HG03039 (cell line): ENCODE data around the gene MAMDC2.

ENCODE experiments used
- ATAC-seq: cut with Tn5 transposase; IDR thresholded peaks from one replicate; pipeline ENCODE4 v1.9.1; 2021; ENCODE audit warnings: mild to moderate bottlenecking, moderate library complexity; ENCODE audit not compliant: unreplicated experiment

Gene MAMDC2

DNA sequence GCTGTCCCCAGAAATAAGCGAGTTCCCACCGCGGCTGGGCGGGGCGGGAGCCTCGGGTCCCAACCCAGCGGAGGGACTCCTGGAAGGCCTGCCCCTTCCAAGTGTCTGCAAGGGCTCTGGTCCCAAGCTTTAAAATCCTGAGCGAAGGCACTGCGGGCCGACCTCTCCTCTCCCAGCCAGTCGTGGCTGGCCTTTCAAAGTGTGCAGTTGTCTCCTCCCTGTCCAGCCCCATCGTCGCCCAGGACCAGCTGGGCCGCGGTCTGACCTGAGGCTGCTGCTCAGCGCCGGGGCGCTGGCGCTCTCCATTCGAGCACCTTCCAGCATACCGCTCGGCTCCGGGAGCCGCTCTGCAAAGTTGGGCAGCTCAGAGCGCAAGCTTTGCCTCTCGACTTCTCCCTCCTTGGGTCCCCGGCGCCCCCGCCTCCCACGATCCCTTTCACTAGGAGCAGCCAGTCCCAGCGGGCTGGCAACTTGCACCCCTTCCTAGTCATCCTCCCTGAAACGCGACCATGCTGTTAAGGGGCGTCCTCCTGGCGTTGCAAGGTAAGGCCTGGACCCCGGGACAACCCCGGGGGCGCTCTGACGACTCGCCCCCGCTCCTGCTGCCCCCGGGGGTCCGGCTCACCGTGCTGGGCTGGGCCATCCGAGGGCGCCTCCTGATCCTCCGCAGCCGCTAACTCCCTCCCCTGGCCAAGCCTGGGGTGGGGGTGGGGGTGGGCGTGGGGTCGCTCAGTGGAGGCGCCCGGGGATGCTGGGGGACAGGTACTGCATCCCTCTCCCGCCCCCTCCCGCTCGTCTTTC, at the start of gene MAMDC2:
Gene MAMDC2, plus strand, starts transcription at position 160 of the 801 bp plus-strand sequence. Its CDS starts 350 bp downstream, at position 510.
- ATAC-seq = no peak

- no peak for ATAC-seq
Observed at GRCh38 chr9:69995846-69996245, 47.8 kb upstream of the MAMDC2 start.

GRCh38 chr9:69996967-69997366, 46.7 kb upstream of the MAMDC2 start:
- ATAC-seq = no peak

DNA sequence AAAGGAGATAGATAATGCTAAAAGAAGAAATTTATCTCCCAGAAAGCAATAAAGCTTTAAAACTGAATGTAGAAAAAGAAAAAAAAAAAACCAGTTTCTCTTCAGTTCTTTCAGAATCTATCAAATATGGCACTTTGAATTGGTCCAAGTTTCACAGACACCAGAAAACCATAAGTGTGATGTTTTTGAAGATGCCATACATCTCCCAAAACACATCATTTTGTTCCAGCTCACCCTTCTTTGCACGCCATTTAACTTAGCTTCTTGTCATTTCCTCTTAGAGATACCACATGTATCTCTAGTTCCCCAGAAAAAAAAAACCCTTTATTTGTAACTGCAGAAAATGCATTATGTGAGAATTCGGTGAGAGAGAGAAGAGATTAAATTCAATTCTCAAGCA, 46.1 kb upstream of the MAMDC2 start:
- ATAC-seq = no peak

GRCh38 chr9:69999315-69999714, 44.3 kb upstream of the MAMDC2 start:
- no peak for ATAC-seq

- no peak for ATAC-seq
Observed at GRCh38 chr9:70000469-70000868, 43.2 kb upstream of the MAMDC2 start.

DNA sequence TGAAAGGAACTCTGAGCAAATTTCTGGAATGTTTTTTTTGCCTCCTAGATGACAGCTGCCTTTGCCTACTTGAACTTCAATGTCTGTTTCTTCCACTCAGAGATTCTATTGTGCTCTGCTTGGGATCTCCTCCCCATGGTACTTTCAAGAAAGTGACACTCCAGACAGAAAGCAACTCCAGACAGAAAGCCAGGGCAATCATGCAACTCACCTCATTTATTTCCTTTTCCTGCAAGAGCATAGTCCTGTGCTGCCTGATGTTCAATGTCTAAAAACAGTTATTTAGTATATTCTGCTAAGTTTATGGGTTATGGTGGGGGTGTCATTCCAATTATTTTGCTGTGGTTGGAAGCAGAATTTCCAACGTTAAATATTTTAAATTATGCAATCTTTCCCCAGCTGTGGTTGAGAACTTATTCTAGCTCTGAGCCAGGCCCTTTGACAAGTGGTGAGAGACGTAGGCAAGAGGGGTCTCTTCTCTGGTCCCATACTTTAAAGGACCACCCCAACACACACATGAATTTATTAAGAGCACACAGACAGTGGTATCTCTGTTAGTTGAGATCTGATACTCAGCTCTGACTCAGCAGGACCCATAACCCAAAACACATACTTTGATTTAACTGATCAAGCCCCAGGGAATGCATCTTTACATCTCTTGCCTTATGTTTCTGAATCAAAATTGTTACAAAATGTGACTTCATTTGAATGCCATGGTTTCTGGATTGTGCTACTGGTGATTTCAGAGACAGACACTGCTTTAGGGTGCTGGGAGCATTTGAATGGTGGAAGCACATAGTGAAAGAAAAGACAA, 39.5 kb upstream of the MAMDC2 start:
- ATAC-seq = no peak

DNA sequence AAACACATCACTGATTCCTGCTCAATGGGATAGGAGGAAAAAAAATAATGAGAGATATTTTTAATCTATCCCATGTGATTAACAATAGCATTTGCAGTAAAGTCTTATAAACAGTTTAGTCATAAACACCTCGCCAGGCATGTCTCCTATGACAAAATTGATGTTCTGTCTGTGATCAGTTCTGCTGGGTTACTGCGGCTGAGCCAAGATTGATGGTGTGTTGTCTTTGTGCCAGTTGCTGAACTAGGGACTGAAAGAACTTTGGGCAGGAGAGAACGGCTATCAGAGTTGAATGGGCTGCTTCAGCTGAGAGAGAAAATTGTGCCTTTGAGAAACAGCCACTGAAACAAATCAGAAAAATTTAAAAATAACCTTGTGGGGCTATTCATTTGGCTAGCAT, 37.3 kb upstream of the MAMDC2 start:
- ATAC-seq = no peak

- no peak for ATAC-seq
Observed at GRCh38 chr9:70007831-70008230, 35.8 kb upstream of the MAMDC2 start.

DNA sequence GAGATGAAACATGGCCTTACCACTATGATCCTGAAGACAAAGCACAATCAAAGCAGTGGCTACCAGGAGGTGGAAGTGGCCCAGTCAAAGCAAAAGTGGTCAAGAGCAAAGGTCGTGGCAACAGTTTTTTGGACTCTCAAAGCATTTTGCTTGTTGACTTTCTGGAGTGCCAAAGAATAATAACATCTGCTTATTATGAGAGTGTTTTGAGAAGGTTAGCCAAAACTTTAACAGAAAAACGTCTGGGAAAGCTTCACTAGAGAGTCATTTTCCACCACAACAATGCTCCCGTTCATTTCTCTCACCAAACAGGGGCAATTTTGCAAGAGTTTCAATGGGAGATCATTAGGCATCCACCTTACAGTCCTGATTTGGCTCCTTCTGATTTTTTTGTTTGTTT, 33.6 kb upstream of the MAMDC2 start:
- ATAC-seq = no peak

- ATAC-seq = no peak
Observed at GRCh38 chr9:70011366-70011765, 32.3 kb upstream of the MAMDC2 start.

GRCh38 chr9:70012569-70012968, 31.1 kb upstream of the MAMDC2 start:
- ATAC-seq = no peak

DNA sequence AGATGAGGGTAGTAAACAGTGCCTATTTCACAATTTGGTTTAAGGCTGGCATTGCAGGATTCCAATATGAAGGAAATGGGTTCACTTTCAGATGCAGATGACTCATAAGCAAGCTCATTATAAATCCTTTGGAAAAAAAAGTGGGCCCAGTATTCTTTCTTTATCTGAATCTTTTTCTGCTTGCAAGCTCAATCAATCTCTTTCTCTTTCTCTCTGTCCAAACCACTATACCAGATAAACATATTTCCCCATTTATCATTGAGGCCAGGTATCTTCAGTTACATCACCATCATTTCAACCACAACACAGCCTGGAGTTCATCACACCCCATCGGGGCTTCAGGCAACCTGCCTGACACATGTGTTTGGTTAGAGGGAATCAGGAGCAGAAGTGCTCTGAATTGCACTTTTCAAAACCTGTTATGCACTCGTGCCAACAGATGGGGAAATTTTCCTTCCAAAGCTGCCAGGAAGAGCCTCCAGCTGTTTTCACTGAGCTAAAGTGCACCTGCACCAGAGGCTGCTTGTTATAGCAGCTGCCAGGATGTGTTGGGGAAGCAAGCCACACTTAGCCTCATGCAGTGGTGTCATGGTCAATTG, 30.0 kb upstream of the MAMDC2 start:
- ATAC-seq = no peak

GRCh38 chr9:70015099-70015498, 28.5 kb upstream of the MAMDC2 start:
- no peak for ATAC-seq

DNA sequence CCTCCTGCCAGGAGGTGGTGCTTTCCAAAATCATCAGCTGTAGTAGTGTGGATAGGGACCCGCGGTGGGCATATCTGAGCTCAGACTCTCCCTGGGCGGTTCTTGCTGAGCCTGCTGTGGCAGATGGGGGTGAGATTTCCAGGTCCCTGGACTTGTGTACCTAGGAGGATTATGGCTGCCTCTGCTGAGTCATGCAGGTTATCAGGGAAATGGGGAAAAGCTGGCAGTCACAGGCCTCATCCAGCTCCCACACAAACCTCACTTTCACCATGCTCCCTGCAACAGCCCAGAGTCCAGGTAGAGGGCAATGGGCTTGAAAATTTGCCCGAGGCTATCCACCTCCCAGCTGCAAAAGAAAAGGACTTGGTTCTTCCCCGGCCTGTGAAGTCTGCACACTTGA, 23.4 kb upstream of the MAMDC2 start:
- no peak for ATAC-seq

DNA sequence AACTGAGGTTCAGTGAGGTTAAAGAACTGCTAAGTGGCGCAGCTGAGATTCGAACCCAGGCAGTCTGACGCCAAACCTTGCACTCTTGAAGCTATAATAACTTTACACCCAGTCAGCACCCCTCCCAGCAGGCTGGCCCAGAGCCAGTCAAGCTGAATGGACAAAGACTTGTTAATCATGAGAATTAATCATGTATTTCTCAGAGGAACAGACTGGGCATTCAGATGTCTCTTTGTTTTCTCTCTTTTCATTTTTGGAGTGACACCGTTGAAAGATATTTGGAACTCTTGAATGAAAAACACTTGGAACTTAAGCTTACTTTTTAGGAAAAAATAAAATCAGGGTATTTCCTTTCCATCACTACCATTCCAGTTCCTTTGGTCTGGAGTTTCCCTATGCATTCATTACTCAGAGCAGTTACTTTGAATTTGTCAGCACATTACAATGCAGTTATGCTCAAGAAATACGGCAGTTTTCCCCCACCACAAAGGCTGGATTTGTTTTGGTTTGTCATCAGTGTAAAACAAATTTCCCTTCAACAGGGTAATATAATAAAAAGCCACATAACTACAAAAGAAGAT, 22.6 kb upstream of the MAMDC2 start:
- ATAC-seq = no peak

- no peak for ATAC-seq
Observed at GRCh38 chr9:70028287-70028686, 15.4 kb upstream of the MAMDC2 start.

- ATAC-seq = no peak
Observed at GRCh38 chr9:70030156-70030555, 13.5 kb upstream of the MAMDC2 start.

- ATAC-seq = no peak
Observed at GRCh38 chr9:70031141-70031545, 12.5 kb upstream of the MAMDC2 start.

- no peak for ATAC-seq
Observed at GRCh38 chr9:70034271-70034711, 9.4 kb upstream of the MAMDC2 start.

GRCh38 chr9:70035691-70036090, 8.0 kb upstream of the MAMDC2 start:
- no peak for ATAC-seq
